GM12874 (cell line): ENCODE data around the gene NXT2.

Experiments
- TF ChIP-seq, protein P1 (sequence below): IDR thresholded peaks from 2 replicates; pipeline ENCODE4 v1.5.1; 2011; ENCODE audit warnings: low read depth, mild to moderate bottlenecking, control low read depth, low read length, moderate library complexity; ENCODE audit not compliant: insufficient read depth

NXT2 gene

DNA sequence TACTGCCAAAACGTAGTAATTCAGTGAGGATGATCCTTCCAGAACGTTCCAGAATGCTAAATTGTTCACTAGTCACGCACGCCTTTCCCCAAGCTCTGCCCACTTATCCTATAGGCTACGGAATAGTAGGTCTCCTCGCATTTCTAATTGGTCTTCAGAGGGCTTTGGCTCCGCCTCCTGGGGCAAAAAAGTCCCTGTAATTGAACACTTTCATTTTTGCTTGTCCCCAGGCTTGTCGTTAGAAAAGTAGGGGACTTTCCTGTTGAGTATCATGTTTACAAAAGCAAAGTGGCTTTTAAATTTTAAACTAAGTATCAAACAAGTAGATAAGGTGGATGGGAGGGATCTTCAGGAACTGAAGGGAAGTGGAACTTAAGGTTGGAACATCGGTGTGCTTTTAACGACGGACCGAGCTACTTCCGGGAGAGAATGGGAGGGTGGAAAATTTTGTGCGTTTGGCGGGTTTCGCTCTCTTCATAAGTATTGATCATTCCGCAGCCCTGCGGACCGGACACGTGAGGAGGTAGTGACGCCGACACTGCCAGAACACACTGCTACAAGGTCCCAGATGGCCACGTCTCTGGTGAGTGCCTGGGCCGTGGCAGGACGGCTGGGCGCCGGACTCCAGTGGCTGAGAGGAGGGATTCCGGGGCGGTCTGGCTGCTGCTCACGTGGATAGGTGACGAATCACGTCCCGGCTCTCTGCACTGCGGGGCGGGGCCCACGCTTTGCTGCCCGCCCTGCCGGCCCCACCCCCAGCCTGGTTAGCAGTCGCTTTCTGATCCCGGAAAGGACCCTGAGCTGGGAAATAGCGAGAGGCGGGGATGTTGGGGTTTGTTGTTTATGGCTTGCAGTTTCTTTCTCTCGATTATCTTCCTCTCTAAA is at the start of gene NXT2:
Gene NXT2 (plus strand): TSS at position 406 of the 885 bp plus-strand sequence. CDS start 163 bp downstream, at position 569.
- TF ChIP-seq, protein P1, sequence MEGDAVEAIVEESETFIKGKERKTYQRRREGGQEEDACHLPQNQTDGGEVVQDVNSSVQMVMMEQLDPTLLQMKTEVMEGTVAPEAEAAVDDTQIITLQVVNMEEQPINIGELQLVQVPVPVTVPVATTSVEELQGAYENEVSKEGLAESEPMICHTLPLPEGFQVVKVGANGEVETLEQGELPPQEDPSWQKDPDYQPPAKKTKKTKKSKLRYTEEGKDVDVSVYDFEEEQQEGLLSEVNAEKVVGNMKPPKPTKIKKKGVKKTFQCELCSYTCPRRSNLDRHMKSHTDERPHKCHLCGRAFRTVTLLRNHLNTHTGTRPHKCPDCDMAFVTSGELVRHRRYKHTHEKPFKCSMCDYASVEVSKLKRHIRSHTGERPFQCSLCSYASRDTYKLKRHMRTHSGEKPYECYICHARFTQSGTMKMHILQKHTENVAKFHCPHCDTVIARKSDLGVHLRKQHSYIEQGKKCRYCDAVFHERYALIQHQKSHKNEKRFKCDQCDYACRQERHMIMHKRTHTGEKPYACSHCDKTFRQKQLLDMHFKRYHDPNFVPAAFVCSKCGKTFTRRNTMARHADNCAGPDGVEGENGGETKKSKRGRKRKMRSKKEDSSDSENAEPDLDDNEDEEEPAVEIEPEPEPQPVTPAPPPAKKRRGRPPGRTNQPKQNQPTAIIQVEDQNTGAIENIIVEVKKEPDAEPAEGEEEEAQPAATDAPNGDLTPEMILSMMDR, result no peak

DNA sequence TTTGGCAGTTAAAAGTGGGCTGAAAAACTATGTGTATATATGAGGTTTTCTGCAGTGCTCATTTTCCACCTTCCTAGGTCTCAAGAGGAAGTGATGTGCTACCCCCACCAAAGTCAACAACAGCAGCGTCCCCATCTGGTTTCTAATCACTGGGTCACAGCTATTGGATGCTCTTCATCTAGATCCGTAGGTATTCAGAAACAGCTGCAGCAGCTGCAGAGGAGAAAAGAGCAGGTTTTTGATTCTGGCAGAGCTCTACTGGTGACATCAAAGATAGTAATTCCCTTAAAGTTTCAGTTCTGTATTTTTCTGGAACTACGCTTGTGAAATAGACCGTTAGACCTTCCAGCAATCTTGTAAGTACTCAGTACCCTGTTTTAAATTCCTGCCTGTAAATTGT is 49.0 kb upstream of the NXT2 start:
- TF ChIP-seq, protein P1, result no peak

DNA sequence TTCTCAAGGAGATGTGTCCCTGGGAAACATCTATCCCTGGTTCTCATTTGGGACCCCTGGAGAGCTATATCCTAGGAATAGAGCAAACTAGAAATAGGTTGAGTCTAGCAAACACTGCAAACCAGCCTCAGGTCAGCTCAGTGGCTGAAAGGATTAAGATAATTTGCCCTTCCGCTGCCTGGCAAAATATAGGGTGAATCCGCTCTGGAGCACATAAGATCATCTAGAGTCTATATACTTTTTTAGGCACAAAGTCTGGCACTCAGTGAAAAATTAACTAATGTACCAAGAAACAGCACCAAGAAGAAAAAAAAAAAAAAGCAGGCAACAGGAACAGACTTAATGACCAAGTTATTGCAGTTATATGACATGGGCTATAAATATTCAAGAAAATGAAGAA is 47.5 kb upstream of the NXT2 start:
- TF ChIP-seq, protein P1, result no peak

DNA sequence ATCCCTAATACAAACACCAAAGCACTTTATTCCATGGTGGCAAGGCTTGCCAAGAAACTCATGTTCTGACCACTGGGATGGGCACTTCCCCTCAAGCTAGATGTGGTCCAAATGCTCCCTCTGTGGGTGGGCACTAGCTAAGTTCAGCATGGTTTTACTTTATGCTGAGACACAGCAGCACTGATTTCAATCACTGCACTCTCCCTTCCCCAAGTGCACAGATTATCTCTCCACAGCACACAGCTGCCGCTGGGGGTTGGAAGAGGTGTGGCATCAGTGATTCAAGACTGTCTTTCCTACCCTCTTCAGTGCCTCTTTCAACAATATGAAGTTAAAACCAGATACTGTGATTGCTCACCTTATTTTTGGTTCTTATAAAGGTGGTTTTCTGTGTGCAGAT is 38.2 kb upstream of the NXT2 start:
- TF ChIP-seq, protein P1, result no peak

DNA sequence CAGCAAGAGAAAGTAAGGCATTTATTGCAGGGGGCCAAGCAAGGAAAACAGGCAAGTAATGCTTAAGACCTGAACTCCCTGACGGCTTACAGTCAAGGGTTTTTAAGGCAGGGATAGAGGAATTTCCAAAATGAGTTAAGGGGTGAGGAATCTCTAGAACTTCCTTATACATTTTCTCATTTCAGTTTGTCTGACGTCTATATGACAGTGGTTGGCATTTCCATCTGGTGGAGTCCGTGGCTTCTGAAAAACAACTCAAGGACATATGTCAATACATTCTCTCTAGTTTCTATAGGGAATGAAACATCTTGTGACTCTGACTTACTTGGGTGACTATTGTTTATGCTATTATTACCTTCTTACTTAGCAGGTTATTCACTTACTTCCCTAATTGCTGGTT is 35.5 kb upstream of the NXT2 start:
- TF ChIP-seq, protein P1, result no peak

DNA sequence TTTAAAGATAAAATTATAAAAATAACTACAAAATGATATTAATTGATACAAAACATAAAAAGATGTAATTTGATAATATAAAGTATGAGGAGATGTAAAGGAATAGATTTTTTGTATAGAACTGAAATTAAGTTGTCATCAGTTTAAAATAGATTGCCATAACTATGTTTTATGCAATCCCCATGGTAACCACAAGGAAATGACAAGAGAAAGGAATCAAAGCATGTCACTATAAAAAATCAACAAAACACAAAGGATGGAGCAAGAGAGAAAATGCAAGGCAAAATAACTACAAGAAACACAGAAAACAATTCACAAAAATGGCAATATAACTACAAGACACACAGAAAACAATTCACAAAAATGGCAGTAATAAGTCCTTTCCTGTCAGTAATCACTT is 27.7 kb upstream of the NXT2 start:
- TF ChIP-seq, protein P1, result no peak

DNA sequence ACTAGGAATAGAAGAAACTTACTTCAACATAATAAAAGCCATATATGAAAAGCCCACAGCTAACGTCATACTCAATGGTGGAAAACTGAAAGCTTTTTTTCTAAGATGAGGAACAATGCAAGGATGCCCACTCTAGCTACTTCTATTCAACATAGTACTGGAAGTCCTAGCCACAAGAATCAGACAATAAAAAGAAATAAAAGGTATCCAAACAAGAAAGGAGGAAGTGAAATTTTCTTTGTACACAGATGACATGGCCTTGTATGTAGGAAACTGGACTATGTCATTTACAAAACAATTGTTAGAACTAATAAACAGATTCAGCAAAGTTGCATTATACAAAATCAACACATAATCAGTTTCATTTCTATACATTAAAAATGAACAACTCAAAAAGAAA is 25.5 kb upstream of the NXT2 start:
- TF ChIP-seq, protein P1, result no peak
